HUES48 (cell line): Measurements from ENCODE around the gene RASGRF2.

Experiments
- H3K27ac ChIP-seq: one replicate; pipeline ENCODE4 v1.7.0; 2013; ENCODE audit warnings: low read depth, low read length, inconsistent platforms
- H3K27me3 ChIP-seq: 2 replicates; pipeline ENCODE4 v1.6.1; 2013; ENCODE audit warnings: mild to moderate bottlenecking, low read length; ENCODE audit not compliant: control insufficient read depth, insufficient read depth
- H3K36me3 ChIP-seq: 2 replicates; pipeline ENCODE4 v1.6.1; 2013; ENCODE audit warnings: low read length; ENCODE audit not compliant: control insufficient read depth, insufficient read depth
- H3K4me1 ChIP-seq: 2 replicates; pipeline ENCODE4 v1.6.1; 2013; ENCODE audit warnings: mild to moderate bottlenecking, low read length; ENCODE audit not compliant: control insufficient read depth, insufficient read depth
- H3K4me3 ChIP-seq: 2 replicates; pipeline ENCODE4 v1.5.1; 2013; ENCODE audit warnings: mild to moderate bottlenecking, low read depth, low read length
- H3K9ac ChIP-seq: 2 replicates; pipeline ENCODE4 v1.6.1; 2013; ENCODE audit warnings: mild to moderate bottlenecking, low read depth, low read length, moderate library complexity
- H3K9me3 ChIP-seq: 2 replicates; pipeline ENCODE4 v1.6.1; 2013; ENCODE audit warnings: low read length; ENCODE audit not compliant: control insufficient read depth, insufficient read depth

Gene RASGRF2

GRCh38 chr5:80963966-80964481, 3.9 kb downstream of the RASGRF2 start:
- Histone ChIP-seq H3K27me3 (peaks cover 28% of the 10 kb centered on the region), H3K27ac (peak overlapping the region; percentile 21), H3K4me3 (peak overlapping the region; percentile 79), H3K9me3 (no peaks in the 10 kb centered on the region), H3K9ac (no peak overlapping the region), H3K4me1 (peaks cover 50% of the 10 kb centered on the region), H3K36me3 (no peaks in the 10 kb centered on the region)

- peak overlapping the region; percentile 79 for H3K4me3 ChIP-seq
- H3K27ac ChIP-seq = peak overlapping the region; percentile 21
- no peak overlapping the region for H3K9ac ChIP-seq
These were observed 4.3 kb downstream of the RASGRF2 start for GRCh38 chr5:80964491-80964890.

GRCh38 chr5:80964919-80965318, 4.8 kb downstream of the RASGRF2 start:
- Histone ChIP-seq H3K36me3 (no peaks in the 10 kb centered on the region), H3K4me1 (peaks cover 42% of the 10 kb centered on the region), H3K27me3 (peaks cover 21% of the 10 kb centered on the region), H3K9me3 (no peaks in the 10 kb centered on the region), H3K9ac (no peak overlapping the region), H3K4me3 (peak overlapping the region; percentile 79; the same call in 1 of the 2 replicates), H3K27ac (peak overlapping the region; percentile 13)

More at GRCh38 chr5:80964491-80964890, 4.3 kb downstream of the RASGRF2 start:
- peaks cover 25% of the 10 kb centered on the region for H3K27me3 ChIP-seq
- no peaks in the 10 kb centered on the region for H3K9me3 ChIP-seq
- peaks cover 46% of the 10 kb centered on the region for H3K4me1 ChIP-seq
- no peaks in the 10 kb centered on the region for H3K36me3 ChIP-seq

- Histone ChIP-seq H3K4me1 (peaks cover 40% of the 10 kb centered on the region), H3K27me3 (no peaks in the 10 kb centered on the region; the same call in 1 of the 2 replicates), H3K9ac (no peak overlapping the region), H3K36me3 (no peaks in the 10 kb centered on the region), H3K9me3 (no peaks in the 10 kb centered on the region), H3K27ac (no peak overlapping the region), H3K4me3 (no peak overlapping the region)
These were observed 7.5 kb downstream of the RASGRF2 start for GRCh38 chr5:80967500-80968181.

- Histone ChIP-seq H3K4me1 (peaks cover 15% of the 10 kb centered on the region; the same call in 1 of the 2 replicates), H3K27me3 (no peaks in the 10 kb centered on the region), H3K36me3 (no peaks in the 10 kb centered on the region), H3K9me3 (no peaks in the 10 kb centered on the region), H3K4me3 (no peak overlapping the region), H3K9ac (no peak overlapping the region), H3K27ac (no peak overlapping the region)
These were observed 12.9 kb downstream of the RASGRF2 start for GRCh38 chr5:80973027-80973426.

GRCh38 chr5:80975065-80975464, 14.9 kb downstream of the RASGRF2 start:
- no peak overlapping the region for H3K27ac ChIP-seq
- H3K36me3 ChIP-seq = no peaks in the 10 kb centered on the region
- H3K4me3 ChIP-seq = no peak overlapping the region
- no peak overlapping the region for H3K9ac ChIP-seq
- no peaks in the 10 kb centered on the region for H3K9me3 ChIP-seq
- H3K4me1 ChIP-seq = peaks cover 15% of the 10 kb centered on the region; the same call in 1 of the 2 replicates
- H3K27me3 ChIP-seq = no peaks in the 10 kb centered on the region

GRCh38 chr5:80976985-80977384, 16.8 kb downstream of the RASGRF2 start:
- no peak overlapping the region for H3K27ac ChIP-seq
- no peaks in the 10 kb centered on the region for H3K27me3 ChIP-seq
- H3K9ac ChIP-seq = no peak overlapping the region
- H3K4me3 ChIP-seq = no peak overlapping the region
- no peaks in the 10 kb centered on the region for H3K36me3 ChIP-seq
- no peaks in the 10 kb centered on the region for H3K9me3 ChIP-seq
- peaks cover 15% of the 10 kb centered on the region; the same call in 1 of the 2 replicates for H3K4me1 ChIP-seq

- Histone ChIP-seq H3K27ac (no peak overlapping the region), H3K36me3 (no peaks in the 10 kb centered on the region), H3K4me3 (no peak overlapping the region), H3K9ac (no peak overlapping the region), H3K9me3 (no peaks in the 10 kb centered on the region), H3K27me3 (no peaks in the 10 kb centered on the region), H3K4me1 (peaks cover 15% of the 10 kb centered on the region; the same call in 1 of the 2 replicates)
These were observed 17.6 kb downstream of the RASGRF2 start for GRCh38 chr5:80977764-80978163.

GRCh38 chr5:80978772-80979317, 18.7 kb downstream of the RASGRF2 start:
- Histone ChIP-seq H3K27me3 (no peaks in the 10 kb centered on the region), H3K9ac (no peak overlapping the region), H3K4me3 (no peak overlapping the region), H3K4me1 (peaks cover 7% of the 10 kb centered on the region; the same call in 1 of the 2 replicates), H3K36me3 (no peaks in the 10 kb centered on the region), H3K9me3 (no peaks in the 10 kb centered on the region), H3K27ac (no peak overlapping the region)

GRCh38 chr5:80982093-80982492, 21.9 kb downstream of the RASGRF2 start:
- Histone ChIP-seq H3K4me3 (no peak overlapping the region), H3K9me3 (no peaks in the 10 kb centered on the region), H3K4me1 (peaks cover 14% of the 10 kb centered on the region), H3K27ac (no peak overlapping the region), H3K9ac (no peak overlapping the region), H3K27me3 (no peaks in the 10 kb centered on the region), H3K36me3 (no peaks in the 10 kb centered on the region)

GRCh38 chr5:80985600-80986228, 25.6 kb downstream of the RASGRF2 start:
- Histone ChIP-seq H3K9ac (no peak overlapping the region), H3K4me1 (peaks cover 35% of the 10 kb centered on the region), H3K36me3 (no peaks in the 10 kb centered on the region), H3K9me3 (no peaks in the 10 kb centered on the region), H3K27ac (no peak overlapping the region), H3K27me3 (no peaks in the 10 kb centered on the region), H3K4me3 (no peak overlapping the region)
